ENCODE measurements around the gene GPATCH2.

Gene GPATCH2

DNA sequence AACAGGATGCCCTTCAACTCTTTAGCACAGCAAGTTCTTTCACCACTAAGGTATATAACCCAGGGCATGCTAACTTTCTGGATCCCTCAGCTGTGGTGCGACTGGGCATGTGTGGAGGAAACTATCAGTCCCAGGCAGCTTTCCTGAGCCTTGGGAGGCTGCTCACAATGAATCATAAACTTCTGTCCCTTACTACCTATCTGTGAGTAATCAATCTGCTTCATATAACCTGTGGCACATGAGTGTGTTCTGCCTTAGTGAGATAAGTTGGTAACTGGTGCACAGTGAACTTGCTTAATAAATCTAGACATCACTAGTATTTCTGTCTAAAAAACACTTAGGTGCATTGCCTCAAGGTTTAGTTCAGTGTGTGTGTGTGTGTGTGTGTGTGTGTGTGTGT lies 158.0 kb downstream of the GPATCH2 start:
- no peak for DNase-seq
- TF ChIP-seq, protein P1, sequence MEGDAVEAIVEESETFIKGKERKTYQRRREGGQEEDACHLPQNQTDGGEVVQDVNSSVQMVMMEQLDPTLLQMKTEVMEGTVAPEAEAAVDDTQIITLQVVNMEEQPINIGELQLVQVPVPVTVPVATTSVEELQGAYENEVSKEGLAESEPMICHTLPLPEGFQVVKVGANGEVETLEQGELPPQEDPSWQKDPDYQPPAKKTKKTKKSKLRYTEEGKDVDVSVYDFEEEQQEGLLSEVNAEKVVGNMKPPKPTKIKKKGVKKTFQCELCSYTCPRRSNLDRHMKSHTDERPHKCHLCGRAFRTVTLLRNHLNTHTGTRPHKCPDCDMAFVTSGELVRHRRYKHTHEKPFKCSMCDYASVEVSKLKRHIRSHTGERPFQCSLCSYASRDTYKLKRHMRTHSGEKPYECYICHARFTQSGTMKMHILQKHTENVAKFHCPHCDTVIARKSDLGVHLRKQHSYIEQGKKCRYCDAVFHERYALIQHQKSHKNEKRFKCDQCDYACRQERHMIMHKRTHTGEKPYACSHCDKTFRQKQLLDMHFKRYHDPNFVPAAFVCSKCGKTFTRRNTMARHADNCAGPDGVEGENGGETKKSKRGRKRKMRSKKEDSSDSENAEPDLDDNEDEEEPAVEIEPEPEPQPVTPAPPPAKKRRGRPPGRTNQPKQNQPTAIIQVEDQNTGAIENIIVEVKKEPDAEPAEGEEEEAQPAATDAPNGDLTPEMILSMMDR (IDR thresholded peaks at IDR 0.05; ENCODE audit: low read depth, low read length, missing control alignments) = no peak
- Histone ChIP-seq H3K27ac (no peak overlapping the region), H3K27me3 (replicated peaks) (no peaks in the 10 kb centered on the region), H3K36me3 (replicated peaks) (peaks cover 2% of the 10 kb centered on the region), H3K4me3 (ENCODE audit: low read depth, low read length) (no peak overlapping the region)
- in situ Hi-C loops (cut with HindIII; ENCODE audit: low pct_ligation_motif_present, low sequenced_read_pairs) = no loop called here

DNA sequence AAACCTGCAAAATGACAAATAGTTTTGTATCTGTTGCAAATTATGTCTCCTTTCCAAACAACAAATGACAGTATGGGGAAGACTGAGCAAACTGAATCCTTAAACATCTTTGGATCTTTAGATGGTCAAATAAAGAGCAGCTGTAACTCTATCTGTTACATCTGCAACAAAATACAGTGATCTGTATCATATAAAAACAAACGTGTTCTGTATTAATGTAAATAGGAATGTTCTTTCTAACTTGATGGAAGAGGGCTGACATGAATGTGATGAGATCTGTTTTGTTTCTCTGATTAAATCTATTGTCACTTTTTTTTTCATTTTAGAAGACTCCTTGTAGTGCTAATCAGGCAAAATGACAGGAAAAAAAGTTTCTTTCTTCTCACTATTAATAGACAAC lies 159.5 kb downstream of the GPATCH2 start:
- no peaks in the 10 kb centered on the region for H3K27me3 ChIP-seq (replicated peaks)
- no peaks in the 10 kb centered on the region for H3K36me3 ChIP-seq (replicated peaks)
- no peak for DNase-seq
- TF ChIP-seq, protein P1 (IDR thresholded peaks at IDR 0.05; ENCODE audit: low read depth, low read length, missing control alignments) = no peak
- in situ Hi-C loops (cut with HindIII; ENCODE audit: low pct_ligation_motif_present, low sequenced_read_pairs) = no loop called here
- no peak overlapping the region for H3K27ac ChIP-seq
- no peak overlapping the region for H3K4me3 ChIP-seq (ENCODE audit: low read depth, low read length)

DNA sequence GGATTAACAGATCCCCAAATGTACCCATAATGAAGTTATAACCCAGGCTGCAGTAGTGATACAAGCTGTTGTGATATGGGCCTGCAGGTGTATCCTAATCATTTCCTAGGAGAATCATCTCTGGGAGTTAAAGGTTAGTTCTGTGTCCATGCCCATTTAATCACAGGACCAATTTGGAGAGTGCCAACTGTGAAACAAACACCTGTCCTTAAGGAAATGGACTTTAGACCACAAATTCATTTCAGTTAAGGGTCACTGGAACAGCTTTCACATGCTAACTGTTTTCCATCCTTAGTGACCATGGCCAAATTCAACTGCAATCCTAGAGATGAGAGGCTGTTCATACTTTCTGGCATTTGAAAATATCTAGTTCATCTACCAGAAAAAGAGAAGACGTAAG lies 160.9 kb downstream of the GPATCH2 start:
- Histone ChIP-seq H3K36me3 (replicated peaks) (no peaks in the 10 kb centered on the region), H3K27ac (no peak overlapping the region), H3K27me3 (replicated peaks) (no peaks in the 10 kb centered on the region), H3K4me3 (ENCODE audit: low read depth, low read length) (no peak overlapping the region)
- DNase-seq = no peak
- TF ChIP-seq, protein P1 (IDR thresholded peaks at IDR 0.05; ENCODE audit: low read depth, low read length, missing control alignments) = no peak
- in situ Hi-C loops (cut with HindIII; ENCODE audit: low pct_ligation_motif_present, low sequenced_read_pairs) = no loop called here

DNA sequence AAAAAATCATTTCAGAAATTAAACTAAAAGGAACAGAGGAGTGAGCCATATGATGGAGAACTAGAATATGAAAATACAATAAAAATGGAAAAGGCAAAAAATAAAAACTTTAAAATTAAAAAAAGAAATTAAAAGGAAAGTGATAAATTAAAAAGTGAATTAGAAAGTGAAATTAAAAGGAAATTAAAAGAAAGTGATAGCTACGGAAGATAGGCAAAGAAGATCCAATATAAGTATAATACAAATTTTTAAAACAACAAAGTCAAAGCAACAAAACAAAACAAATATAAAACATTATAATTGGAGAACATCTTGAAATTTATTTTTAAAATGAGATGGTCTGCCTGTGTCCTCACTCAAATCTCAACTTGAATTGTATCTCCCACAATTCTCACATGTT lies 165.8 kb downstream of the GPATCH2 start:
- Histone ChIP-seq H3K27me3 (replicated peaks) (no peaks in the 10 kb centered on the region), H3K27ac (no peak overlapping the region), H3K36me3 (replicated peaks) (no peaks in the 10 kb centered on the region), H3K4me3 (ENCODE audit: low read depth, low read length) (no peak overlapping the region)
- DNase-seq = no peak
- in situ Hi-C loops (cut with HindIII; ENCODE audit: low pct_ligation_motif_present, low sequenced_read_pairs) = no loop called here
- TF ChIP-seq, protein P1 (IDR thresholded peaks at IDR 0.05; ENCODE audit: low read depth, low read length, missing control alignments) = no peak

DNA sequence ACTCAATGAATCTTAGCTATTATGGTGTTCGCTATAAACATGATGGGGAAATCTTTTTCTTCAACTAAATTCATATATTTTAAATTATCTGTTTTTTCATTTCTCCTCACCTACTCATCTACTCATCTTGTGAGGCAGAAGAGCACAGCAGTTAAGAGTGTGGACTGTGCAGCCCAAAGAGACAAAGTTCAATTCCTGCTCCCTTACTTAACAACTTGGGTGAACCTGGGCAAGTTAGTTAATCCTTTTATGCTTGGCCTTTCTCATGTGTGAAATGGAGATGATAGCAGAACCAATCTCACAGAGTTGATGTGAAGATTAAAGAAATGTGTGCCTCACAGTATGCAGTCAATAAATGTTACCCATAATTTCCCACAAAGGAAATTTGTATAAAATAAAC lies 168.2 kb downstream of the GPATCH2 start:
- in situ Hi-C loops (cut with HindIII; ENCODE audit: low pct_ligation_motif_present, low sequenced_read_pairs) = no loop called here
- Histone ChIP-seq H3K27ac (no peak overlapping the region), H3K27me3 (replicated peaks) (no peaks in the 10 kb centered on the region), H3K4me3 (ENCODE audit: low read depth, low read length) (no peak overlapping the region), H3K36me3 (replicated peaks) (no peaks in the 10 kb centered on the region)
- TF ChIP-seq, protein P1 (IDR thresholded peaks at IDR 0.05; ENCODE audit: low read depth, low read length, missing control alignments) = no peak
- DNase-seq = no peak

DNA sequence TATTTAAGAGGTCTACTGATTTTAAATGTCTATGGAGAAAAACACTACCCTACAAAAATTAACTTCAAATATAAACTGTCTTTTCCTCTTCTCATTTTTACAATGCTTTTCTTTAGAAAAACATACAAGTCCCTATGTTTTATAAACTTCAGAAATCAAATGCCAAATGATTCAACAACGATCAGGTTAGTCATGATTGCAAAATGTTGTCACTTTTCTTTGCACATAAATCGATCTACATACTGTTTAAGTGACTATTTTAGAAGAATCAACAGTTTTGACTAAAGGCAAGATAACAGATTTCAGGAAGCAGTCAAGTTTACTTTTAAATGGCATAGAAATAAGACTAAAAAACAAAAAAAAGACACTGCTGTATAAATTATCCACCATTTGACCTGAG lies 168.7 kb downstream of the GPATCH2 start:
- in situ Hi-C loops (cut with HindIII; ENCODE audit: low pct_ligation_motif_present, low sequenced_read_pairs) = no loop called here
- TF ChIP-seq, protein P1 (IDR thresholded peaks at IDR 0.05; ENCODE audit: low read depth, low read length, missing control alignments) = no peak
- H3K4me3 ChIP-seq (ENCODE audit: low read depth, low read length) = no peak overlapping the region
- no peak for DNase-seq
- H3K27me3 ChIP-seq (replicated peaks) = no peaks in the 10 kb centered on the region
- no peak overlapping the region for H3K27ac ChIP-seq
- no peaks in the 10 kb centered on the region for H3K36me3 ChIP-seq (replicated peaks)

Measured in brain microvascular endothelial cell (primary cell).